Panc1 (cell line): ENCODE measurements around the gene CCL22. TPM values are rescaled to one million over a fixed set of nuclear protein-coding genes. Genes with fewer than 3 reads are reported as not detected.

Experiments used
- ATAC-seq: fragments of 200-7000 bp; cut with Tn5 transposase; 2 replicates; pipeline ENCODE4 v1.9.1; 2020; ENCODE audit warnings: mild to moderate bottlenecking, moderate library complexity
- BruUV-seq: library from RNA; stranded (reverse); fragments of 400-500 nt; replicated peaks from 2 replicates; lab custom pipeline; 2021; lab: Mats Ljungman, UMichigan
- CTCF ChIA-PET: fragments of 300-600 bp; sonication (Branson Sonifier 250); formaldehyde crosslinking; loops from one replicate; lab custom pipeline; 2022; ENCODE audit warnings: antibody characterized with exemption; lab: Charles Lee
- POLR2A ChIA-PET: fragments of 300-600 bp; sonication (Branson Sonifier 250); formaldehyde crosslinking; loops from one replicate; lab custom pipeline; 2022; ENCODE audit warnings: antibody characterized with exemption; lab: Charles Lee
- DNase-seq: peaks from one replicate; pipeline ENCODE4 v3.0.0-alpha.2; 2010; ENCODE audit warnings: low read depth, low spot score
- H3K27ac ChIP-seq: 2 replicates; pipeline ENCODE4 v1.5.1; 2011; ENCODE audit warnings: mild to moderate bottlenecking, low read length, inconsistent platforms
- H3K27me3 ChIP-seq: fragments of 200-500 bp; sonication (Bioruptor generic); 2 replicates; pipeline ENCODE4 v1.6.0; 2014; ENCODE audit warnings: low read length, inconsistent platforms; ENCODE audit not compliant: control insufficient read depth, insufficient read depth
- H3K36me3 ChIP-seq: fragments of 200-500 bp; sonication (Bioruptor generic); 2 replicates; pipeline ENCODE4 v1.5.1; 2014; ENCODE audit warnings: inconsistent platforms, mild to moderate bottlenecking, low read length, moderate library complexity; ENCODE audit not compliant: control insufficient read depth, insufficient read depth
- H3K4me1 ChIP-seq: 2 replicates; pipeline ENCODE4 v1.5.1; 2011; ENCODE audit warnings: inconsistent platforms, mild to moderate bottlenecking, low read length, moderate library complexity; ENCODE audit not compliant: control insufficient read depth, insufficient read depth
- H3K4me3 ChIP-seq, 2 experiments: 2 replicates each; pipeline ENCODE4 v1.5.1; 2011 to 2012; ENCODE audit warnings: low read depth in 2 of 2, low read length in 2 of 2, mild to moderate bottlenecking in 2 of 2, inconsistent platforms in 1 of 2, moderate library complexity in 1 of 2
- H3K9me3 ChIP-seq: fragments of 200-500 bp; sonication (Bioruptor generic); 2 replicates; pipeline ENCODE4 v1.5.1; 2014; ENCODE audit warnings: low read depth, mild to moderate bottlenecking, inconsistent platforms, low read length, moderate library complexity; ENCODE audit not compliant: control insufficient read depth, insufficient read depth
- POLR2AphosphoS5 ChIP-seq: IDR thresholded peaks from 2 replicates; pipeline ENCODE4 v1.6.1; 2012; ENCODE audit warnings: mild to moderate bottlenecking, low read depth, low read length, moderate library complexity
- SIN3A ChIP-seq: IDR thresholded peaks from 2 replicates; pipeline ENCODE4 v1.6.1; 2012; ENCODE audit warnings: low read depth, mild to moderate bottlenecking, low read length, moderate library complexity, borderline replicate concordance; ENCODE audit not compliant: insufficient read depth
- TCF7L2 ChIP-seq: IDR thresholded peaks from 2 replicates; pipeline ENCODE4 v1.6.1; 2011; ENCODE audit warnings: mild to moderate bottlenecking, low read depth, low read length, inconsistent platforms
- in situ Hi-C: cut with HindIII; loops from 2 replicates; pipeline ENCODE4 v1.10.0; 2016; ENCODE audit warnings: low sequenced_read_pairs, low pct_unique_long_range_greater_than_20kb
- intact Hi-C: fragments of 100-400 bp; cut with micrococcal nuclease; formaldehyde crosslinking; loops from one replicate; pipeline ENCODE4 v1.10.0; 2022; ENCODE audit not compliant: unreplicated experiment
- total RNA-seq: library from RNA; stranded (reverse); gene quantifications from one replicate; pipeline ENCODE4 v1.2.1, GENCODE V29; 2021; ENCODE audit not compliant: unreplicated experiment
- TF ChIP-seq, protein P1 (sequence below): fragments of 450-650 bp; IDR thresholded peaks from 2 replicates; pipeline ENCODE4 v1.5.1; 2017; ENCODE audit warnings: mild to moderate bottlenecking
- TF ChIP-seq, protein P2 (sequence below), 2 experiments: IDR thresholded peaks; 2 replicates each; pipeline ENCODE4 v1.6.1; 2011 to 2012; ENCODE audit warnings: low read depth in 2 of 2, control low read depth in 1 of 2, low read length in 1 of 2, mild to moderate bottlenecking in 1 of 2, moderate library complexity in 1 of 2; ENCODE audit not compliant: insufficient read depth in 1 of 2

CCL22 gene
- total RNA-seq, 1 experiment from 2014 or later: 0.39 TPM

- TF ChIP-seq POLR2AphosphoS5 (no peak), TCF7L2 (no peak), SIN3A (no peak)
- TF ChIP-seq, protein P1, sequence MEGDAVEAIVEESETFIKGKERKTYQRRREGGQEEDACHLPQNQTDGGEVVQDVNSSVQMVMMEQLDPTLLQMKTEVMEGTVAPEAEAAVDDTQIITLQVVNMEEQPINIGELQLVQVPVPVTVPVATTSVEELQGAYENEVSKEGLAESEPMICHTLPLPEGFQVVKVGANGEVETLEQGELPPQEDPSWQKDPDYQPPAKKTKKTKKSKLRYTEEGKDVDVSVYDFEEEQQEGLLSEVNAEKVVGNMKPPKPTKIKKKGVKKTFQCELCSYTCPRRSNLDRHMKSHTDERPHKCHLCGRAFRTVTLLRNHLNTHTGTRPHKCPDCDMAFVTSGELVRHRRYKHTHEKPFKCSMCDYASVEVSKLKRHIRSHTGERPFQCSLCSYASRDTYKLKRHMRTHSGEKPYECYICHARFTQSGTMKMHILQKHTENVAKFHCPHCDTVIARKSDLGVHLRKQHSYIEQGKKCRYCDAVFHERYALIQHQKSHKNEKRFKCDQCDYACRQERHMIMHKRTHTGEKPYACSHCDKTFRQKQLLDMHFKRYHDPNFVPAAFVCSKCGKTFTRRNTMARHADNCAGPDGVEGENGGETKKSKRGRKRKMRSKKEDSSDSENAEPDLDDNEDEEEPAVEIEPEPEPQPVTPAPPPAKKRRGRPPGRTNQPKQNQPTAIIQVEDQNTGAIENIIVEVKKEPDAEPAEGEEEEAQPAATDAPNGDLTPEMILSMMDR: no peak
- TF ChIP-seq, protein P2, sequence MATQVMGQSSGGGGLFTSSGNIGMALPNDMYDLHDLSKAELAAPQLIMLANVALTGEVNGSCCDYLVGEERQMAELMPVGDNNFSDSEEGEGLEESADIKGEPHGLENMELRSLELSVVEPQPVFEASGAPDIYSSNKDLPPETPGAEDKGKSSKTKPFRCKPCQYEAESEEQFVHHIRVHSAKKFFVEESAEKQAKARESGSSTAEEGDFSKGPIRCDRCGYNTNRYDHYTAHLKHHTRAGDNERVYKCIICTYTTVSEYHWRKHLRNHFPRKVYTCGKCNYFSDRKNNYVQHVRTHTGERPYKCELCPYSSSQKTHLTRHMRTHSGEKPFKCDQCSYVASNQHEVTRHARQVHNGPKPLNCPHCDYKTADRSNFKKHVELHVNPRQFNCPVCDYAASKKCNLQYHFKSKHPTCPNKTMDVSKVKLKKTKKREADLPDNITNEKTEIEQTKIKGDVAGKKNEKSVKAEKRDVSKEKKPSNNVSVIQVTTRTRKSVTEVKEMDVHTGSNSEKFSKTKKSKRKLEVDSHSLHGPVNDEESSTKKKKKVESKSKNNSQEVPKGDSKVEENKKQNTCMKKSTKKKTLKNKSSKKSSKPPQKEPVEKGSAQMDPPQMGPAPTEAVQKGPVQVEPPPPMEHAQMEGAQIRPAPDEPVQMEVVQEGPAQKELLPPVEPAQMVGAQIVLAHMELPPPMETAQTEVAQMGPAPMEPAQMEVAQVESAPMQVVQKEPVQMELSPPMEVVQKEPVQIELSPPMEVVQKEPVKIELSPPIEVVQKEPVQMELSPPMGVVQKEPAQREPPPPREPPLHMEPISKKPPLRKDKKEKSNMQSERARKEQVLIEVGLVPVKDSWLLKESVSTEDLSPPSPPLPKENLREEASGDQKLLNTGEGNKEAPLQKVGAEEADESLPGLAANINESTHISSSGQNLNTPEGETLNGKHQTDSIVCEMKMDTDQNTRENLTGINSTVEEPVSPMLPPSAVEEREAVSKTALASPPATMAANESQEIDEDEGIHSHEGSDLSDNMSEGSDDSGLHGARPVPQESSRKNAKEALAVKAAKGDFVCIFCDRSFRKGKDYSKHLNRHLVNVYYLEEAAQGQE (IDR thresholded peaks at IDR 0.05; ENCODE audit: insufficient read depth in 1 of 2, low read depth in 2 of 2, low read length in 1 of 2): no peak
- Histone ChIP-seq H3K4me1 (no peaks in the 10 kb centered on the region), H3K36me3 (no peaks in the 10 kb centered on the region), H3K27ac (no peak overlapping the region), H3K27me3 (no peaks in the 10 kb centered on the region), H3K4me3 (no peak overlapping the region), H3K9me3 (no peaks in the 10 kb centered on the region)
- ChIA-PET CTCF (no interaction called here), POLR2A (interaction anchor here (0.6 kb wide), 1 partner anchor 10 kb away, joined by 3 read pairs; no protein-coding TSS in a partner anchor)
- in situ Hi-C loops: no loop called here
- ATAC-seq (no peak), DNase-seq (no peak)
- intact Hi-C loops: no loop called here
- no TSS peak for BruUV-seq
Observed at GRCh38 chr16:57361404-57361803, 2.8 kb downstream of the CCL22 start.

GRCh38 chr16:57364143-57364542 is 5.6 kb downstream of the CCL22 start:
- intact Hi-C loops: no loop called here
- in situ Hi-C loops: no loop called here
- TF ChIP-seq POLR2AphosphoS5 (no peak), TCF7L2 (no peak), SIN3A (no peak)
- TF ChIP-seq, protein P2 (IDR thresholded peaks at IDR 0.05; ENCODE audit: insufficient read depth in 1 of 2, low read depth in 2 of 2, low read length in 1 of 2): no peak
- TF ChIP-seq, protein P1: no peak
- no peaks in the 10 kb centered on the region for H3K27me3 ChIP-seq
- CTCF ChIA-PET: interaction anchor here (0.6 kb wide), 1 partner anchor 12 kb away, joined by 3 read pairs; no protein-coding TSS in a partner anchor
- no peak overlapping the region for H3K27ac ChIP-seq
- BruUV-seq: no TSS peak
- DNase-seq: no peak
- ATAC-seq: no peak
- no peaks in the 10 kb centered on the region for H3K36me3 ChIP-seq
- H3K4me1 ChIP-seq: no peaks in the 10 kb centered on the region
- no peak overlapping the region for H3K4me3 ChIP-seq
- no peaks in the 10 kb centered on the region for H3K9me3 ChIP-seq
- POLR2A ChIA-PET: no interaction called here
